ENCODE results near the gene MAGIX.
"Not testable (repeated sequence)": the region's sequence is repeated elsewhere in the genome, so short reads cannot be mapped to it uniquely, and the experiment has no call there.

Gene MAGIX

GRCh38 chrX:49160908-49161307 lies 1.6 kb upstream of the MAGIX start:
- no peak for DNase-seq (ENCODE audit: low read depth in 2 of 2)

- DNase-seq (ENCODE audit: low read depth in 2 of 2): no peak
Observed at GRCh38 chrX:49161632-49162031, 926 bp upstream of the MAGIX start.

- peak in 1 of 2 donors; percentile 60 for DNase-seq (ENCODE audit: low read depth in 2 of 2)
Observed at GRCh38 chrX:49163555-49164419, 1.2 kb downstream of the MAGIX start.

- no peak for DNase-seq (ENCODE audit: low read depth in 2 of 2)
Observed at GRCh38 chrX:49164589-49165360, 2.2 kb downstream of the MAGIX start.

GRCh38 chrX:49165901-49166881 lies 3.6 kb downstream of the MAGIX start:
- DNase-seq (ENCODE audit: low read depth in 2 of 2): no peak

- DNase-seq (ENCODE audit: low read depth in 2 of 2): no peak
Observed at GRCh38 chrX:49166914-49167739, 4.6 kb downstream of the MAGIX start.

- DNase-seq (ENCODE audit: low read depth in 2 of 2): no peak
Observed at GRCh38 chrX:49167740-49168108, 5.2 kb downstream of the MAGIX start.

GRCh38 chrX:49171752-49172279 lies 9.3 kb downstream of the MAGIX start, which contains the start of gene PLP2:
PLP2 (plus strand) TSS chrX:49171898; CDS start chrX:49172001, 103 bp downstream.
- DNase-seq (ENCODE audit: low read depth in 2 of 2): no peak

GRCh38 chrX:49172280-49172780 lies 9.8 kb downstream of the MAGIX start:
- DNase-seq (ENCODE audit: low read depth in 2 of 2): no peak

- DNase-seq (ENCODE audit: low read depth in 2 of 2): not testable (repeated sequence)
Observed at GRCh38 chrX:49173544-49173943, 11.0 kb downstream of the MAGIX start.

GRCh38 chrX:49174723-49175122 lies 12.2 kb downstream of the MAGIX start:
- DNase-seq (ENCODE audit: low read depth in 2 of 2): no peak

- DNase-seq (ENCODE audit: low read depth in 2 of 2): no peak
Observed at GRCh38 chrX:49175435-49176274, 13.1 kb downstream of the MAGIX start.

- DNase-seq (ENCODE audit: low read depth in 2 of 2): no peak
Observed at GRCh38 chrX:49176421-49177326, 14.1 kb downstream of the MAGIX start.

GRCh38 chrX:49177338-49177833 lies 14.8 kb downstream of the MAGIX start:
- DNase-seq (ENCODE audit: low read depth in 2 of 2): no peak

- no peak for DNase-seq (ENCODE audit: low read depth in 2 of 2)
Observed at GRCh38 chrX:49177873-49178480, 15.4 kb downstream of the MAGIX start.

GRCh38 chrX:49178537-49178936 lies 16.0 kb downstream of the MAGIX start:
- DNase-seq (ENCODE audit: low read depth in 2 of 2): no peak

- DNase-seq (ENCODE audit: low read depth in 2 of 2): no peak
Observed at GRCh38 chrX:49179358-49179757, 16.8 kb downstream of the MAGIX start.
